Astrocyte (in vitro differentiated cells and primary cell): ENCODE results near the gene TOR4A.
"Not testable (repeated sequence)": the region's sequence is repeated elsewhere in the genome, so short reads cannot be mapped to it uniquely, and the experiment has no call there.

ENCODE experiments used
- CTCF ChIP-seq: IDR thresholded peaks from 2 replicates; pipeline ENCODE4 v1.5.1; 2011; ENCODE audit warnings: low read depth, mild to moderate bottlenecking, inconsistent platforms, low read length, moderate library complexity; ENCODE audit not compliant: insufficient read depth
- EZH2 ChIP-seq: IDR thresholded peaks from 2 replicates; pipeline ENCODE4 v1.6.1; 2012; ENCODE audit warnings: mild to moderate bottlenecking, low read length, inconsistent platforms; ENCODE audit not compliant: insufficient read depth

GRCh38 chr9:137329590-137329989 is 52.1 kb downstream of the TOR4A start:
- not testable (repeated sequence) for TF ChIP-seq CTCF, EZH2
